HepG2 (cell line): ENCODE results near the gene CD300A. TPM values are rescaled to one million over a fixed set of nuclear protein-coding genes. Genes with fewer than 3 reads are reported as not detected.

ENCODE experiments used
- ATM ChIP-seq: fragments of 450-650 bp; IDR thresholded peaks from 2 replicates; pipeline ENCODE4 v1.7.1; 2017; ENCODE audit warnings: mild to moderate bottlenecking, borderline replicate concordance
- BATF2 ChIP-seq: sonication (generic); formaldehyde crosslinking; IDR thresholded peaks from 2 replicates; pipeline ENCODE4 v1.8.0; 2022; ENCODE audit warnings: mild to moderate bottlenecking, missing genetic modification reagents, moderate library complexity
- E2F5 ChIP-seq: sonication (generic); formaldehyde crosslinking; conservative IDR thresholded peaks from 2 replicates; pipeline ENCODE4 v1.4.0; 2020; ENCODE audit warnings: missing genetic modification reagents
- FOXC1 ChIP-seq: sonication (generic); formaldehyde crosslinking; IDR thresholded peaks from 2 replicates; pipeline ENCODE4 v1.8.0; 2022; ENCODE audit warnings: mild to moderate bottlenecking, missing genetic modification reagents, borderline replicate concordance
- GTF2F1 ChIP-seq: fragments of 150-350 bp; IDR thresholded peaks from 2 replicates; pipeline ENCODE4 v1.6.1; 2014; ENCODE audit warnings: low read length
- HBP1 ChIP-seq: IDR thresholded peaks from 2 replicates; pipeline ENCODE4 v1.6.1; 2016; ENCODE audit warnings: low read depth, control low read depth
- JUND ChIP-seq: sonication (generic); formaldehyde crosslinking; IDR thresholded peaks from 2 replicates; pipeline ENCODE4 v1.8.0; 2022; ENCODE audit warnings: mild to moderate bottlenecking, missing genetic modification reagents
- KDM5B ChIP-seq: sonication (generic); formaldehyde crosslinking; IDR thresholded peaks from 2 replicates; pipeline ENCODE4 v1.4.0; 2020; ENCODE audit warnings: missing genetic modification reagents, mild to moderate bottlenecking, borderline replicate concordance
- MAFG ChIP-seq: sonication (generic); formaldehyde crosslinking; IDR thresholded peaks from 2 replicates; pipeline ENCODE4 v1.5.1; 2020; ENCODE audit warnings: mild to moderate bottlenecking, missing genetic modification reagents
- NAIF1 ChIP-seq: sonication (generic); formaldehyde crosslinking; IDR thresholded peaks from 2 replicates; pipeline ENCODE4 v1.5.0; 2020; ENCODE audit warnings: mild to moderate bottlenecking, missing genetic modification reagents, borderline replicate concordance
- RARG ChIP-seq: sonication (generic); formaldehyde crosslinking; IDR thresholded peaks from 2 replicates; pipeline ENCODE4 v1.4.0; 2020; ENCODE audit warnings: low read depth, mild to moderate bottlenecking, missing genetic modification reagents
- RNF2 ChIP-seq: fragments of 450-650 bp; conservative IDR thresholded peaks from 2 replicates; pipeline ENCODE4 v1.6.1; 2016; ENCODE audit warnings: low read depth
- SRSF4 ChIP-seq: fragments of 200-400 bp; formaldehyde crosslinking; IDR thresholded peaks from one replicate; pipeline ENCODE4 v1.6.1; 2018; ENCODE audit warnings: mild to moderate bottlenecking, low read depth, low read length, moderate library complexity; ENCODE audit not compliant: poor library complexity, severe bottlenecking
- SYNCRIP ChIP-seq: fragments of 200-400 bp; formaldehyde crosslinking; IDR thresholded peaks from 2 replicates; pipeline ENCODE4 v1.6.1; 2018; ENCODE audit warnings: mild to moderate bottlenecking, low read depth, low read length; ENCODE audit not compliant: insufficient read depth
- ZBED4 ChIP-seq: sonication (generic); formaldehyde crosslinking; IDR thresholded peaks from 2 replicates; pipeline ENCODE4 v1.4.0; 2020; ENCODE audit warnings: missing genetic modification reagents, borderline replicate concordance
- ZBTB34 ChIP-seq: sonication (generic); formaldehyde crosslinking; IDR thresholded peaks from 2 replicates; pipeline ENCODE4 v1.8.0; 2022; ENCODE audit warnings: mild to moderate bottlenecking, missing genetic modification reagents
- ZBTB8A ChIP-seq: sonication (generic); formaldehyde crosslinking; IDR thresholded peaks from 2 replicates; pipeline ENCODE4 v1.4.0; 2020; ENCODE audit warnings: mild to moderate bottlenecking, low read depth, missing genetic modification reagents, borderline replicate concordance
- ZNF446 ChIP-seq: sonication (generic); formaldehyde crosslinking; IDR thresholded peaks from 2 replicates; pipeline ENCODE4 v1.5.0; 2020; ENCODE audit warnings: mild to moderate bottlenecking, missing genetic modification reagents
- ZNF784 ChIP-seq: sonication (generic); formaldehyde crosslinking; IDR thresholded peaks from 2 replicates; pipeline ENCODE4 v1.5.1; 2020; ENCODE audit warnings: missing genetic modification reagents, mild to moderate bottlenecking, borderline replicate concordance
- ZSCAN22 ChIP-seq: sonication (generic); formaldehyde crosslinking; IDR thresholded peaks from 2 replicates; pipeline ENCODE4 v1.4.0; 2020; ENCODE audit warnings: mild to moderate bottlenecking, missing genetic modification reagents
- polyA plus RNA-seq, 8 experiments: library from polyadenylated mRNA; depleted of rRNA in 3 of 8; stranded (reverse) in 7 of 8; unstranded in 1 of 8; fragments of >200 nt; fragmentation: Illumina TruSeq in 4 of 8; extraction: Trizol in 4 of 8; gene quantifications; 2 replicates each; pipeline versions ENCODE4 v1.2.1 to v1.2.3, GENCODE V29; 2011 to 2016; ENCODE audit warnings: low read depth in 4 of 8, missing spikeins in 1 of 8, mixed read lengths in 1 of 8; ENCODE audit not compliant: insufficient read depth in 1 of 8
- total RNA-seq, 5 experiments: library from RNA; depleted of rRNA; stranded (reverse); fragments of >200 nt; fragmentation: Illumina TruSeq; extraction: Trizol; gene quantifications; 2 replicates each; pipeline ENCODE4 v1.2.3, GENCODE V29; 2016; ENCODE audit warnings: low read depth in 1 of 5

Gene CD300A
- total and polyA plus RNA-seq, 2 of the 13 experiments (the other 11 are each of a cell fraction or from before 2014, with no cell fraction given): not detected

GRCh38 chr17:74452841-74453661 lies 13.4 kb upstream of the CD300A start (continued):
- TF ChIP-seq BATF2 (CRISPR knock-in tag) (no peak), HBP1 (CRISPR knock-in tag) (no peak), SYNCRIP (no peak), ZBTB8A (CRISPR knock-in tag) (no peak), KDM5B (CRISPR knock-in tag) (peak; percentile 73; the same call in 1 of the 2 replicates), SRSF4 (no peak), ATM (no peak), GTF2F1 (no peak), FOXC1 (CRISPR knock-in tag) (no peak), MAFG (no peak), ZNF784 (CRISPR knock-in tag) (no peak), ZSCAN22 (CRISPR knock-in tag) (no peak), RNF2 (0 out of 2 replicates have a peak, but pooled peaks have one; percentile 38), E2F5 (no peak), ZBED4 (CRISPR knock-in tag) (no peak), RARG (CRISPR knock-in tag) (no peak), NAIF1 (CRISPR knock-in tag) (no peak), JUND (CRISPR knock-in tag) (no peak), ZBTB34 (CRISPR knock-in tag) (no peak), ZNF446 (CRISPR knock-in tag) (no peak)
